Transverse colon (tissue), 3 donors: ENCODE measurements around the gene MEG3.

ENCODE experiments used
- EP300 ChIP-seq: sonication (generic); formaldehyde crosslinking; IDR thresholded peaks from one replicate; pipeline ENCODE4 v1.6.1; 2017; ENCODE audit warnings: antibody characterized with exemption, low read depth
- POLR2A ChIP-seq: fragments of 450-650 bp; IDR thresholded peaks from one replicate; pipeline ENCODE4 v1.6.1; 2016; ENCODE audit warnings: antibody characterized with exemption, mild to moderate bottlenecking, moderate library complexity
- TF ChIP-seq, protein P1 (sequence below), 5 experiments: fragments of 200-600 bp in 3 of 5; fragments of 450-650 bp in 2 of 5; sonication (generic) in 3 of 5; IDR thresholded peaks; 1 replicate in 2 of 5; 2 replicates in 3 of 5; pipeline ENCODE4 v1.5.1; 2016 to 2017; ENCODE audit warnings: antibody characterized with exemption in 5 of 5, inconsistent platforms in 3 of 5, mild to moderate bottlenecking in 2 of 5, moderate library complexity in 1 of 5

- TF ChIP-seq, protein P1, sequence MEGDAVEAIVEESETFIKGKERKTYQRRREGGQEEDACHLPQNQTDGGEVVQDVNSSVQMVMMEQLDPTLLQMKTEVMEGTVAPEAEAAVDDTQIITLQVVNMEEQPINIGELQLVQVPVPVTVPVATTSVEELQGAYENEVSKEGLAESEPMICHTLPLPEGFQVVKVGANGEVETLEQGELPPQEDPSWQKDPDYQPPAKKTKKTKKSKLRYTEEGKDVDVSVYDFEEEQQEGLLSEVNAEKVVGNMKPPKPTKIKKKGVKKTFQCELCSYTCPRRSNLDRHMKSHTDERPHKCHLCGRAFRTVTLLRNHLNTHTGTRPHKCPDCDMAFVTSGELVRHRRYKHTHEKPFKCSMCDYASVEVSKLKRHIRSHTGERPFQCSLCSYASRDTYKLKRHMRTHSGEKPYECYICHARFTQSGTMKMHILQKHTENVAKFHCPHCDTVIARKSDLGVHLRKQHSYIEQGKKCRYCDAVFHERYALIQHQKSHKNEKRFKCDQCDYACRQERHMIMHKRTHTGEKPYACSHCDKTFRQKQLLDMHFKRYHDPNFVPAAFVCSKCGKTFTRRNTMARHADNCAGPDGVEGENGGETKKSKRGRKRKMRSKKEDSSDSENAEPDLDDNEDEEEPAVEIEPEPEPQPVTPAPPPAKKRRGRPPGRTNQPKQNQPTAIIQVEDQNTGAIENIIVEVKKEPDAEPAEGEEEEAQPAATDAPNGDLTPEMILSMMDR (IDR thresholded peaks at IDR 0.05), result no peak
- TF ChIP-seq EP300, result no peak
- TF ChIP-seq POLR2A, result no peak
Measured at GRCh38 chr14:100856056-100856950, 30.4 kb downstream of the MEG3 start.
